ENCODE measurements around the gene HVCN1. TPM values are rescaled to one million over a fixed set of nuclear protein-coding genes. Genes with fewer than 3 reads are reported as not detected.

The HVCN1 gene
- total RNA-seq, 1 experiment from 2014 or later, result 0.23 TPM

- TF ChIP-seq CTCF (IDR thresholded peaks at IDR 0.05; ENCODE audit: insufficient read depth in 1 of 2, low read depth in 1 of 2, low read length in 1 of 2, severe bottlenecking in 1 of 2, unreplicated experiment in 1 of 2), result no peak
- no peaks in the 10 kb centered on the region for H3K9me3 Mint-ChIP-seq (ENCODE audit: unreplicated experiment)
- DNase-seq, result peak; percentile 96 to 98
- Histone ChIP-seq H3K9me3 (no peaks in the 10 kb centered on the region), H3K4me3 (ENCODE audit: low read depth, low read length) (peak within 1 kb of the TSS; percentile 74), H3K4me1 (no peaks in the 10 kb centered on the region), H3K36me3 (ENCODE audit: control insufficient read depth, insufficient read depth, low read length) (no peaks in the 10 kb centered on the region), H3K27me3 (replicated peaks; ENCODE audit: control insufficient read depth, insufficient read depth, low read length) (no peaks in the 10 kb centered on the region)
- ChIA-PET POLR2A (interaction anchor here (0.5 to 0.7 kb wide), 3 partner anchors 30 to 183 kb away, joined by 3 to 8 read pairs (median 6); no protein-coding TSS in a partner anchor), CTCF (interaction anchor here (0.6 to 1.6 kb wide), 3 partner anchors 12 to 164 kb away, joined by 3 to 8 read pairs (median 3); partner anchors contain the start of gene ARPC3)
- no peaks in the 10 kb centered on the region for H3K4me1 Mint-ChIP-seq (ENCODE audit: low read depth, unreplicated experiment)
- no peaks in the 10 kb centered on the region for H3K27me3 Mint-ChIP-seq (ENCODE audit: insufficient read depth, unreplicated experiment)
- peak within 1 kb of the TSS; percentile 81 for H3K4me3 Mint-ChIP-seq (ENCODE audit: unreplicated experiment)
- peak within 1 kb of the TSS; percentile 59 for H3K27ac Mint-ChIP-seq (ENCODE audit: unreplicated experiment)
- intact Hi-C loops (cut with micrococcal nuclease; ENCODE audit: unreplicated experiment), result no loop called here
- BruUV-seq (replicated peaks), result TSS peak; percentile 64
- H3K36me3 Mint-ChIP-seq (ENCODE audit: insufficient read depth, unreplicated experiment), result no peaks in the 10 kb centered on the region
These were observed 74.9 kb downstream of the HVCN1 start, which contains the start of gene TCTN1 for GRCh38 chr12:110613771-110614684. TSS of gene TCTN1 (plus strand) at chr12:110614129. CDS start at chr12:110614183, 54 bp downstream.

- POLR2A ChIA-PET, result interaction anchor here (0.5 to 0.7 kb wide), 3 partner anchors 29 to 182 kb away, joined by 3 to 8 read pairs (median 6); no protein-coding TSS in a partner anchor
- H3K9me3 Mint-ChIP-seq (ENCODE audit: unreplicated experiment), result no peaks in the 10 kb centered on the region
- BruUV-seq (replicated peaks), result TSS peak; percentile 64
These were observed 75.7 kb downstream of the HVCN1 start for GRCh38 chr12:110613071-110613770.

More at GRCh38 chr12:110613071-110613770, 75.7 kb downstream of the HVCN1 start:
- H3K36me3 ChIP-seq (ENCODE audit: control insufficient read depth, insufficient read depth, low read length), result no peaks in the 10 kb centered on the region
- no peak for DNase-seq
- H3K36me3 Mint-ChIP-seq (ENCODE audit: insufficient read depth, unreplicated experiment), result no peaks in the 10 kb centered on the region
- no peak for TF ChIP-seq CTCF (IDR thresholded peaks at IDR 0.05; ENCODE audit: insufficient read depth in 1 of 2, low read depth in 1 of 2, low read length in 1 of 2, severe bottlenecking in 1 of 2, unreplicated experiment in 1 of 2)
- H3K9me3 ChIP-seq, result no peaks in the 10 kb centered on the region
- no peaks in the 10 kb centered on the region for H3K27me3 Mint-ChIP-seq (ENCODE audit: insufficient read depth, unreplicated experiment)
- H3K27ac Mint-ChIP-seq (ENCODE audit: unreplicated experiment), result peak overlapping the region; percentile 59
- H3K4me3 Mint-ChIP-seq (ENCODE audit: unreplicated experiment), result peak overlapping the region; percentile 81
- CTCF ChIA-PET, result interaction anchor here (0.6 to 1.6 kb wide), 3 partner anchors 12 to 163 kb away, joined by 3 to 8 read pairs (median 3); partner anchors contain the start of gene ARPC3
- no peaks in the 10 kb centered on the region for H3K4me1 ChIP-seq
- intact Hi-C loops (cut with micrococcal nuclease; ENCODE audit: unreplicated experiment), result no loop called here
- no peaks in the 10 kb centered on the region for H3K27me3 ChIP-seq (replicated peaks; ENCODE audit: control insufficient read depth, insufficient read depth, low read length)
- H3K4me3 ChIP-seq (ENCODE audit: low read depth, low read length), result peak overlapping the region; percentile 74
- H3K4me1 Mint-ChIP-seq (ENCODE audit: low read depth, unreplicated experiment), result no peaks in the 10 kb centered on the region

Data from Caco-2 (cell line).